ENCODE data around the gene PRKCH.
"Not testable (repeated sequence)": the region's sequence is repeated elsewhere in the genome, so short reads cannot be mapped to it uniquely, and the experiment has no call there.

The PRKCH gene

GRCh38 chr14:61395115-61395725, 73.8 kb downstream of the PRKCH start:
- DNase-seq (ENCODE audit: low read depth) = no peak

- DNase-seq (ENCODE audit: low read depth) = no peak
Observed at GRCh38 chr14:61396279-61396678, 74.9 kb downstream of the PRKCH start.

GRCh38 chr14:61396694-61397093, 75.3 kb downstream of the PRKCH start:
- DNase-seq (ENCODE audit: low read depth) = no peak

GRCh38 chr14:61397615-61398014, 76.2 kb downstream of the PRKCH start:
- DNase-seq (ENCODE audit: low read depth) = no peak

- DNase-seq (ENCODE audit: low read depth) = no peak
Observed at GRCh38 chr14:61398221-61398620, 76.8 kb downstream of the PRKCH start.

- DNase-seq (ENCODE audit: low read depth) = no peak
Observed at GRCh38 chr14:61399365-61399764, 78.0 kb downstream of the PRKCH start.

- DNase-seq (ENCODE audit: low read depth) = no peak
Observed at GRCh38 chr14:61401461-61401860, 80.1 kb downstream of the PRKCH start.

- DNase-seq (ENCODE audit: low read depth) = no peak
Observed at GRCh38 chr14:61403411-61403810, 82.0 kb downstream of the PRKCH start.

GRCh38 chr14:61404637-61405036, 83.3 kb downstream of the PRKCH start:
- no peak for DNase-seq (ENCODE audit: low read depth)

- DNase-seq (ENCODE audit: low read depth) = no peak
Observed at GRCh38 chr14:61406198-61406597, 84.8 kb downstream of the PRKCH start.

GRCh38 chr14:61406675-61407074, 85.3 kb downstream of the PRKCH start:
- no peak for DNase-seq (ENCODE audit: low read depth)

- DNase-seq (ENCODE audit: low read depth) = no peak
Observed at GRCh38 chr14:61408498-61408897, 87.1 kb downstream of the PRKCH start.

- DNase-seq (ENCODE audit: low read depth) = no peak
Observed at GRCh38 chr14:61409782-61410181, 88.4 kb downstream of the PRKCH start.

- DNase-seq (ENCODE audit: low read depth) = not testable (repeated sequence)
Observed at GRCh38 chr14:61415934-61416333, 94.6 kb downstream of the PRKCH start.

- DNase-seq (ENCODE audit: low read depth) = no peak
Observed at GRCh38 chr14:61416591-61416990, 95.2 kb downstream of the PRKCH start.

GRCh38 chr14:61417141-61417540, 95.8 kb downstream of the PRKCH start:
- no peak for DNase-seq (ENCODE audit: low read depth)

GRCh38 chr14:61417883-61418455, 96.6 kb downstream of the PRKCH start:
- no peak for DNase-seq (ENCODE audit: low read depth)

- DNase-seq (ENCODE audit: low read depth) = no peak
Observed at GRCh38 chr14:61418746-61419145, 97.4 kb downstream of the PRKCH start.

- no peak for DNase-seq (ENCODE audit: low read depth)
Observed at GRCh38 chr14:61419201-61419600, 97.8 kb downstream of the PRKCH start.

- peak; percentile 24 for DNase-seq (ENCODE audit: low read depth)
Observed at GRCh38 chr14:61420326-61420725, 98.9 kb downstream of the PRKCH start.

GRCh38 chr14:61421212-61421923, 100.0 kb downstream of the PRKCH start:
- no peak for DNase-seq (ENCODE audit: low read depth)

GRCh38 chr14:61426048-61426447, 104.7 kb downstream of the PRKCH start:
- DNase-seq (ENCODE audit: low read depth) = no peak

GRCh38 chr14:61428261-61428660, 106.9 kb downstream of the PRKCH start:
- no peak for DNase-seq (ENCODE audit: low read depth)

GRCh38 chr14:61429316-61429715, 107.9 kb downstream of the PRKCH start:
- no peak for DNase-seq (ENCODE audit: low read depth)
